CD4-positive, alpha-beta T cell treated with Interferon gamma for 1 hour (primary cell): ENCODE results near the gene MBD3L2.
"Not testable (repeated sequence)": the region's sequence is repeated elsewhere in the genome, so short reads cannot be mapped to it uniquely, and the experiment has no call there.

ENCODE experiments used
- DNase-seq: peaks from one replicate; pipeline ENCODE4 v3.0.0-alpha.2; 2020

MBD3L2 gene

DNA sequence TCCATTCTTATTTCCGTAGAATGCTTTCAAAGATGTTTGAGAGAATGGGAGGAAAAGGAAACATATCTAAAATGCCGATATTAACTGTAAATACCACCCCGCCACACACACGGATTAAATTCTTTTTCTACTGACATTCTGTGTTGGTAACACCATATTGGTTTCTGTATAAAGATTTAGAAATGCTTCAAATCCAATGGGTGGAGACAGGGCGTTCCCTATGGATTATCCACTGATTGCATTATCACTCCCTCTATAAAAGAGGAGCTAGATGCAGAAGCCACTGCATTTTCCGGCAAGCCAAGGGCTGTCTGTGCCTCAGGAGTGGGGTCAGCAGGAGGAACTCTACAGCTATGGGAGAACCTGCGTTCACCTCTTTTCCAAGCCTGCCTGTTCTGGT lies at the start of gene MBD3L2:
MBD3L2 (plus strand) TSS at position 301 of the 400 bp plus-strand sequence; CDS start at position 354, 53 bp downstream.
- not testable (repeated sequence) for DNase-seq

- DNase-seq = no peak
These were observed 49.2 kb upstream of the MBD3L2 start for GRCh38 chr19:6999933-7000332.

DNA sequence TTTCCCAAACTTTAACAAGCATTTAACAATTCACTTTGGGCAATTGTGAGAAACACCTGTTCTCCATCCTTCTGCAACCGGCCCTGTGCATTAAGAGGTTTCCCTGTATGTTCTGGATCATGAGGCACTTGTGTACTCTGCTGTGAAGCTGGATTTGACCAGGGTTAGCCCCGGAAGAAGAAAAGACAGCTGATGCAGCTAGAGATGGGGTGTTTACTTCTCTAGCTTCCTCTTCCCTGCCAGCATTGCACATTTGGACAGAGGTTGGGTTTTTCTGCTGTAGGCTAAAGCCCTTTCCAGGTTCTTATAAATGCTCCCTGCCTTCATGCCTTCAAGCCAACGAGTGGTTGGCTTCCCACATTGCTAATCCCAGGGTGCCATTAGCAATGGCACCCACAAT lies 48.8 kb upstream of the MBD3L2 start:
- no peak for DNase-seq

GRCh38 chr19:7000816-7001215 lies 48.3 kb upstream of the MBD3L2 start:
- DNase-seq = no peak

- DNase-seq = no peak
These were observed 44.7 kb upstream of the MBD3L2 start for GRCh38 chr19:7004313-7004931.

- no peak for DNase-seq
These were observed 42.9 kb upstream of the MBD3L2 start for GRCh38 chr19:7006135-7006704.

GRCh38 chr19:7007859-7008258 lies 41.3 kb upstream of the MBD3L2 start:
- DNase-seq = no peak

GRCh38 chr19:7010722-7011593 lies 38.2 kb upstream of the MBD3L2 start:
- DNase-seq = no peak

DNA sequence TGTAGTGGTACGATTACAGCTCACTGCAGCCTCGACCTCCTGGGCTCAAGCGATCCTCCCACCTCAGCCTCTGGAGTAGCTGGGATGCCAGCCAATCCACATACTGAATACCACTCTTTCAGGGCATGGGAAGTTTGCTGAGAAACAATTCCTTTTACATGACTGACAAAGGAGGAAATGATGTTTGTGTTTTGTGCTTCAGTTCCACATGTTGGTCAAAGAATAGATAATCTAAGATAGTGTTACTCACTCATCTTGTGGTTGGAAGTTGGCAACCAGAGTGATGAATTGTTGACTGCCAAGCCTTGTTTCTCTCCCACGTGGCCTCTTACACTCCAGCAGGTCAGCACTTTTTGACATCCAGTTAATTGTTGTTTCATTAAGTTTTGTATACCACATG lies 35.4 kb upstream of the MBD3L2 start:
- DNase-seq = no peak

GRCh38 chr19:7018828-7019227 lies 30.3 kb upstream of the MBD3L2 start:
- no peak for DNase-seq

GRCh38 chr19:7021331-7021730 lies 27.8 kb upstream of the MBD3L2 start, which contains the start of gene MBD3L2B:
Gene MBD3L2B, minus strand, starts transcription at chr19:7021431. Its CDS starts 34 bp downstream, at chr19:7021397.
- DNase-seq = not testable (repeated sequence)

- DNase-seq = not testable (repeated sequence)
These were observed 20.3 kb upstream of the MBD3L2 start for GRCh38 chr19:7028790-7029189.

DNA sequence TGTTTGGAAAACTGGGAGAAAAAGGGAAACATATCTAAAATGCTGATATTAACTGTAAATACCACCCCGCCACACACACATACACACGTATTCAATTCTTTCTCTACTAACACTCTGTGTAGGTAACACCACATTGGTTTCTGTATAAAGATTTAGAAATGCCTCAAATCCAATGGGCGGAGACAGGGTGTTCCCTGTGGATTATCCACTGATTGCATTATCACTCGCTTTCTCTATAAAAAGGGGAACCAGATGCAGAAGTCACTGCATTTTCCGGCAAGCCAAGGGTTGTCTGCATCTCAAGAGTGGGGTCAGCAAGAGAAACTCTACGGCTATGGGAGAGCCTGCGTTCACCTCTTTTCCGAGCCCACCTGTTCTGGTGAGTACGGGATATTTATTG lies 18.8 kb upstream of the MBD3L2 start, which contains the start of gene MBD3L5:
MBD3L5 (plus strand) TSS at position 301 of the 400 bp plus-strand sequence; CDS start at position 335, 34 bp downstream.
- not testable (repeated sequence) for DNase-seq

DNA sequence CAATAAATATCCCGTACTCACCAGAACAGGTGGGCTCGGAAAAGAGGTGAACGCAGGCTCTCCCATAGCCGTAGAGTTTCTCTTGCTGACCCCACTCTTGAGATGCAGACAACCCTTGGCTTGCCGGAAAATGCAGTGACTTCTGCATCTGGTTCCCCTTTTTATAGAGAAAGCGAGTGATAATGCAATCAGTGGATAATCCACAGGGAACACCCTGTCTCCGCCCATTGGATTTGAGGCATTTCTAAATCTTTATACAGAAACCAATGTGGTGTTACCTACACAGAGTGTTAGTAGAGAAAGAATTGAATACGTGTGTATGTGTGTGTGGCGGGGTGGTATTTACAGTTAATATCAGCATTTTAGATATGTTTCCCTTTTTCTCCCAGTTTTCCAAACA lies 9.0 kb upstream of the MBD3L2 start, which contains the start of gene MBD3L4:
MBD3L4 (minus strand) TSS at position 101 of the 400 bp plus-strand sequence; CDS start at position 66, 35 bp downstream.
- DNase-seq = not testable (repeated sequence)

DNA sequence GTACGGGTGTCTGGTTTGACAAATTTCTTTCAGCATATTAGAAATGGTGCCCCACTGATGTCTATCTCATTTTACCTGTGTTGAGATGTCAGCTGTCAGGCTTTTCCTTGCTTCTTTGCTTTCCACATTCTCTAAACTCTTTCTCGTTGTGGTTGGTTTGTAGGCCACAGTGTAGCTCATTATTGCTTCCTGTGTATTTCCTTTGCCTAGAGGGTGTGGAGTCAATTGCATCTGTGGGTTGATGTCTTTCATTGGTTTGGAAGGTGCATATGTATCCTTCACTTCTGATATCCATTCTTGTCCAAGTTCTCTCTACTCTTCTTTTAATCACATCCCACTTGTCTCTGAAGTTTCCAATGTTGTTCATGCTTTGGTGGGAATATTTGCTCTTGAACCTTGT lies 7.6 kb upstream of the MBD3L2 start:
- DNase-seq = not testable (repeated sequence)

DNA sequence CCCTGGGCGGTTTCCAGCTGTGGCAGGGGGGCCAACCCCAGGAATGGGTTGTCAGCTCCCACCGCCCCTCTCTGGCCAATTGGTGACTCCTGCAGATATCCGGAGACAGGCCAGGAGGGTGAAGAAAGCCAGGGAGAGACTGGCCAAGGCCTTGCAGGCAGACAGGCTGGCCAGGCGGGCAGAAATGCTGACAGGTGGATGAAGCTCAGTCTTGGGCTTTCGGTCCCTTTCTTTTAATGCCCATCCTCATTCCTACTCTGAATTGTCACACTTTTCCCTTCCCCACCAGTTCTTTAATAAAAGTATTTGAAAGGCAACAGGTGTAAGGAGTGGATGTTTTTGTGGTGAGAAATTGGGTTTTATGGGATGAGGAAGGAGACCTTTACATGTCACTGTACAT lies 2.3 kb downstream of the MBD3L2 start:
- DNase-seq = not testable (repeated sequence)

- not testable (repeated sequence) for DNase-seq
These were observed 3.8 kb downstream of the MBD3L2 start for GRCh38 chr19:7052896-7053295.

- DNase-seq = not testable (repeated sequence)
These were observed 5.7 kb downstream of the MBD3L2 start for GRCh38 chr19:7054635-7055368.

GRCh38 chr19:7055679-7056078 lies 6.6 kb downstream of the MBD3L2 start:
- DNase-seq = not testable (repeated sequence)

- not testable (repeated sequence) for DNase-seq
These were observed 7.2 kb downstream of the MBD3L2 start for GRCh38 chr19:7056371-7056770.

DNA sequence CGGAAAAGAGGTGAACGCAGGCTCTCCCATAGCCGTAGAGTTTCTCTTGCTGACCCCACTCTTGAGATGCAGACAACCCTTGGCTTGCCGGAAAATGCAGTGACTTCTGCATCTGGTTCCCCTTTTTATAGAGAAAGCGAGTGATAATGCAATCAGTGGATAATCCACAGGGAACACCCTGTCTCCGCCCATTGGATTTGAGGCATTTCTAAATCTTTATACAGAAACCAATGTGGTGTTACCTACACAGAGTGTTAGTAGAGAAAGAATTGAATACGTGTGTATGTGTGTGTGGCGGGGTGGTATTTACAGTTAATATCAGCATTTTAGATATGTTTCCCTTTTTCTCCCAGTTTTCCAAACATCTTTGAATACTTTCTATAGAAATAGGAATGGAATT lies 9.5 kb downstream of the MBD3L2 start, which contains the start of gene MBD3L3:
MBD3L3 (minus strand) TSS at position 101 of the 400 bp plus-strand sequence; CDS start at position 30, 71 bp downstream.
- not testable (repeated sequence) for DNase-seq

DNA sequence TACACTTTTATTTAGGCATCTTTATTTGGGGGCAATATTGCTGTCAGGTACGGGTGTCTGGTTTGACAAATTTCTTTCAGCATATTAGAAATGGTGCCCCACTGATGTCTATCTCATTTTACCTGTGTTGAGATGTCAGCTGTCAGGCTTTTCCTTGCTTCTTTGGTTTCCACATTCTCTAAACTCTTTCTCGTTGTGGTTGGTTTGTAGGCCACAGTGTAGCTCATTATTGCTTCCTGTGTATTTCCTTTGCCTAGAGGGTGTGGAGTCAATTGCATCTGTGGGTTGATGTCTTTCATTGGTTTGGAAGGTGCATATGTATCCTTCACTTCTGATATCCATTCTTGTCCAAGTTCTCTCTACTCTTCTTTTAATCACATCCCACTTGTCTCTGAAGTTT lies 10.9 kb downstream of the MBD3L2 start:
- not testable (repeated sequence) for DNase-seq
